Amniotic epithelial cell (primary cell): Measurements from ENCODE around the gene PCDHGC5.

Experiments
- DNase-seq: peaks from one replicate; pipeline ENCODE4 v3.0.0-alpha.2; 2010; ENCODE audit warnings: low read depth

The PCDHGC5 gene

GRCh38 chr5:141529873-141530272 lies 41.0 kb downstream of the PCDHGC5 start:
- DNase-seq: no peak

- DNase-seq: no peak
These were observed 43.8 kb downstream of the PCDHGC5 start for GRCh38 chr5:141532726-141533125.

GRCh38 chr5:141533897-141534296 lies 45.0 kb downstream of the PCDHGC5 start:
- no peak for DNase-seq

- no peak for DNase-seq
These were observed 45.8 kb downstream of the PCDHGC5 start for GRCh38 chr5:141534492-141535213.
